Measurements from ENCODE around the gene LSG1.

GRCh38 chr3:194608981-194609380, 63.0 kb downstream of the LSG1 start:
- TF ChIP-seq CTCF (IDR thresholded peaks at IDR 0.05; ENCODE audit: low read length) (no peak), EZH2 (IDR thresholded peaks at IDR 0.05; ENCODE audit: borderline replicate concordance, low read length) (no peak)

Data from OCI-LY1 (cell line).